WTC11 (cell line): ENCODE results near the gene LZTS2.

Source experiments
- ESRRA ChIP-seq: sonication (generic); formaldehyde crosslinking; IDR thresholded peaks from 2 replicates; pipeline ENCODE4 v1.8.1; 2022; ENCODE audit warnings: mild to moderate bottlenecking, missing genetic modification reagents, borderline replicate concordance
- RORB ChIP-seq: fragments of 250-450 bp; sonication (Bioruptor Pico); IDR thresholded peaks from 2 replicates; pipeline ENCODE4 v1.9.0; 2021; ENCODE audit warnings: mild to moderate bottlenecking
- TF ChIP-seq, protein P1 (sequence below): sonication (generic); formaldehyde crosslinking; IDR thresholded peaks from 2 replicates; pipeline ENCODE4 v1.8.0; 2022; ENCODE audit warnings: mild to moderate bottlenecking, missing genetic modification reagents

DNA sequence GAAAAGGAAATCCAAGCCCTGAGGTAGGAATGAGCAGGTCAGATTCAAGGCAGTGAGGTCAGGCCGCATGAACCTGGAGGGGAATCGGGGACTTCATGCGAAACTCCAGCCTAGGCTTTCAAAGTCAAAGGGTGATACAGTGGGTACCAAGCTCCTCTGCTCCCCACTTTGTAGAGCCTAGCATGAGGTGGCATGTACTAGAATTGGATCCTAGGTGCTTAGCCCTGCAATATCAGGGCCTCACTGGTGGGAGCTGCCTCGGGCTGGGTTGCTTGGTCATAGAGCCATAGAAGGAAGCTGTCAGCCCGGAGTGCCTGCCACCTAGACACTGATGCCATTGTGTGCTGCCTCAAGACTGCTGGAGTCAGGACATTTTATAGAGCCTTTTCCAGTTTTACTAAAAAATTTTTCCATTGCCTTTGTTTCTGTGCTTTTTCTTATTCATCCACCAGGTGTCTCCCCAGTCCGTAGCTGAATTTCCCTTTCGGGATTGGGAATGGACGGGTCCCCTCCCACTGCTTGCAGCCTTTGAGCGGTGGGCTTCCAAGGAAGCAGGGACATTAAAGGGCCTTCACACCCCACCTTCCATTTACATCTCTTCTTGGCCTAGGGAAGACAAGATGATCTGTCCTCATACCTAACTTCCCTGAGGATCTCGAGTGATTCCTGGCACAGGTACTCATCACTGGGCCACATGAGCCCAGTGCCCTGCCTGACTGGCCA, 5.5 kb upstream of the LZTS2 start:
- TF ChIP-seq ESRRA (CRISPR knock-in tag) (no peak), RORB (CRISPR knock-in tag) (no peak)
- TF ChIP-seq, protein P1, sequence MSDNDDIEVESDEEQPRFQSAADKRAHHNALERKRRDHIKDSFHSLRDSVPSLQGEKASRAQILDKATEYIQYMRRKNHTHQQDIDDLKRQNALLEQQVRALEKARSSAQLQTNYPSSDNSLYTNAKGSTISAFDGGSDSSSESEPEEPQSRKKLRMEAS (CRISPR knock-in tag): no peak
